Non-pigmented ciliary epithelial cell (primary cell): ENCODE results near the gene AGMO.
"Not testable (repeated sequence)": the region's sequence is repeated elsewhere in the genome, so short reads cannot be mapped to it uniquely, and the experiment has no call there.

ENCODE experiments used
- DNase-seq: peaks from one replicate; pipeline ENCODE4 v3.0.0-alpha.2; 2010; ENCODE audit warnings: low read depth

Gene AGMO

DNA sequence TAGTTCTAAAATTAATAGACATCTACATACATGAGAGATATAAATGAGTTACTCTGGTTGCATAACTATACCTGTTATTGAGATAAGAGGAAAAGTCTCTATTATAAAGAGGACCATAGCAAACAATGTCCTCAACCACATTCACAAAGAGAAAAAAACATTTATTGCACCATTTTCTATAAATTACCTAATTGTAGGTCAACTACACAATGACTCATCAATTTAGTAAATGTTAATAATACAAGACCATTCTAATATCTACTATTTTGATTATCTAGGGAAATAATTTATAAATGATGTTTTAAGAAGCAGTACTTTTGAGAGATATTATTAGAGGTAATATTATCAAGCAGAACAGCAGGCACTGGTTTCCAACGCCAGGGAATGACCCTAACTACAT is 246.1 kb downstream of the AGMO start:
- DNase-seq: no peak

DNA sequence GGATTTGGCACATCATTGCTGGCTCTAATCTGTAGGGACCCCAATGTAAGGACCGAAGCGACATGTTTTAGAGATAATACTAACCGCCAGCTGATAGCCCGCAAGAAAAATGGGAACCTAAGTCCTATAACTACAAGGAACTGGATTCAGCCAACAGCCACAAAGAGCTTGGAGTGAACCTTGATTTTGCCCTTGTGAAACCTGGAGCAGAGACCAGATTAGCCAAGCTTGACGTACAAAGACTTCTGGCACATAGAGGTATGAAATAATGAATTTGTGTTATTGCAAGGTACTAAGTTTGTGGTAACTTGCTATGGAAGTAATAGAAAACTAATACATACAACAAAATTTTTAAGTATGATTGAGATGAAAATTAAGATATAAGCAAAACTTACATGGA is 246.9 kb downstream of the AGMO start:
- DNase-seq: no peak

DNA sequence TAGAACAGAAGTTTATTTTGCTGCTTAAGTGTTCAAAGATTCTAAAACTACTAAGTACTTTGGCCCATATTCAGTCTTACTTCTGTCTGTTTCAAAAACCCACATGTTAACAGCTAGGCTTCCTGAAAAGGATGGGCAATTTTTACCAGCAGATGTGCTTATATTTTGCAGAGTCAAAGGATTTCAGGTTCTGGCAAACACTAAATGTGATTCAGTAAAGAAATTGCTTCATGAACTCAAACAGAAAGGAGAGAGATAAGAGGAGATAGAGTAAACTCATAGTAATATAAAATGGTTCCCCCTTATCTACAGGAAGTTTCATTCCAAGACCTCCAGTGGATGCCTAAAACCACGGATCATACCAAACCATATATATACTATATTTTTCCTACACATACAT is 248.5 kb downstream of the AGMO start:
- DNase-seq: no peak

DNA sequence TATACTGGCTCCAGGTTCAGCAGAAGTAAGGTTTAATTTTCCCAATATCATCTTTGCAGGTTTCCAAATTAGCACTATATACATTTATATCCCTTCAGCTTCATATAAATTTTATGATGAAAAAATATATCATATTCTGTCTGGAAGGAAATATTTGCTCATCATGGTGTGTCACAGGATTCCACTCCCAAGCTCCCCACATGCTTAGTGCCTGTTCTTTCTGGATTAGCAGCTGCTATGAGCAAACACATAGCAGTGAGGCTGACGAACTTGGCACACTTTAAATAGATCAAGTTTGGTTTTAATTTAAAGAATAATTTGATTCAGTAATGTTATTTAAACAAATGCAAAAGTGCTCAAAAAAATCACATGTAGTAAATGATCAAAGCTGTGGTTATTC is 251.9 kb downstream of the AGMO start:
- DNase-seq: peak; percentile 4

DNA sequence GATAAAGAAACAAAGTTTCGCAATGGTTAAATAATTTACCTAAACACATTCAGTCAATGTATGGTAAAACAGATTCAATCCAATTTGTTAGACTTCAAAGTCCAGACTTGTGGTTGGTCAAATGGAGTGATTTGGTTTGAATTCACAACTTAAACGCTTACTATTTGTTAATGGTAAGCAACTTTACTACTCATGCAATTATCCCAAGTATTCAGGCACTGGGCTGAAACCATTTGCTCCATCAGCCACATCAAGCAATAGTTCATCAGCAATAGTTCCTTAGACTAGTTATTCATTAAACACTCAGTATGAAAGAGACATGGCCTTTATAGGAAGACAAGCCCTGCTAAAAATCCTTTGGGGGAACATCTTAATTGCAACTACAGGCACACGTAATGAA is 253.0 kb downstream of the AGMO start:
- DNase-seq: no peak

DNA sequence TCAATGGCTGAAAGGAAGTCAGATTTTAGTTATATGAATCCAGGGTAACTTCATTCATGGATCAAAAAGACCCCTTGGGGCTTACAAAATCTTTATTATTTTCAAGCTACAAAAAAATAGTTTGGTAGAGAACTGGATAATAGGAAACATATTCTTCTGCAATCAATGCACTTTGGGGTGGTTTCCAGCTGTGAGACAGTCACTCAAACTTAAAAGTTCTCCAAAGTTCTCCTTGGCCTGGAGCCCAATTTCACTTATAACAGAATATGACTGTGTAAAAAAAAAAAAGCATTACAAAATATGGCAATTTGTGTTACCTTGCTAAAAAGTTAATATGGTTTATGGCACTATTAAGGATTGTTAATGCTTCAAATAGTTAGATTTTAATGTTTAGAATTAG is 255.5 kb downstream of the AGMO start:
- DNase-seq: no peak

DNA sequence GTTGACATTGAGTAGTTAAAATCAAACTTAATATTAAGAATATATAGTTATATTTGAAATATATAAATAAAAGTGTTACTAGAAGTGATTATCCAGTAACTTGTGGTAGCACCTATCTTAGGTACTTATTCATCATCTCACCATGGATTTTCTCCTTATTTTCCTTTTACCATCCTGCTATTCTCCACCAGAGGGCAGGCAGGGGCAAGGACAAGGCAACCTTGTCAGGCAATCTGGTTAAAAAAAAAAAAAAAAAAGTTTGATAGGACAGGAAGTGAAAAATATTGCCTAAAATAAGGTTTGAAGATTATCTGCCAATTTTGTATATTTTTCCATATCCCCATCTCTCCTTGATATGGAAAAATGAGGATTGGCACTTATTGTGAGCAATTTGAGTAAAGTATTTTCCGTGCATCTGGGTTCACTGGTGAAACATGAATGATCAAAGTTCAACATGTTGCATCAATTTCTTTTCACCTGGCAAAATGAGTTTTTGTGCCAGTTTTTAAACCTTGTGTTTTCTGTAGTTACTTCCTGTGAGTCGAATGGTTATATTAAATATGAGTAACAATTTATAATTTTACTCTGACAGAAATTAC is 256.7 kb downstream of the AGMO start:
- peak; percentile 5 for DNase-seq

DNA sequence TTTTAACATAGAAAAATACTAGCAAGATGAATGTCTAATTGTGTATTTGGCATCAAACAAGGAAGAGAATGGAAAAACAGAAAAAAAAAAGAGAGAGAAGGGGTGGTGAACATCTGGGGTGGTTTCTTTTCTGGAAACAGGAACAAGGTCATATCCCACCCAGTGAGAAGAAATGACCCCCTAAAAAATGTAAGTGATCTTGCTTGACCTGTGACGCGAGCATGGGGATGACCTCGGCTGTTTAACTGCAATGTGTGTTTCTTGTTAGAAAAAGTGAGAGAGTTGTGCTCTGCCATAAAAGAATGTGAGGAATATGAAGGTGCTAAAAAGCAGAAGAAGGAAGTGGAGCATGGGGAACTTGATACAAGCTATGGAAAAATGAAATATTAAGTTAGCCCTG is 258.5 kb downstream of the AGMO start:
- DNase-seq: no peak

DNA sequence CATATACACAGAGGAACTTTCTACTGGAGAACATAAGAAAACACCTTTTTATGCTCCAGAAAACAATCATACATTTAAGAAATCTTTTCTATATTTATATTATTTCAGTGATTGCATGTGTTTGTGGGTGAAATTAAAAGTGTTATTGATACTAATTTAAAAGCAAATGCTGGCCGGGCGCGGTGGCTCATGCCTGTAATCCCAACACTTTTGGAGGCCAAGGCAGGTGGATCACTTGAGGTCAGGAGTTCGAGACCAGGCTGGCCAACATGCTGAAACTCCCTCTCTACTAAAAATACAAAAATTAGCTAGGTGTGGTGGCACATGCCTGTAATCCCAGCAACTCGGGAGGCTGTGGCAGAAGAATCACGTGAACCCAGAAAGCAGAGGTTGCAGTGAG is 260.8 kb downstream of the AGMO start:
- DNase-seq: not testable (repeated sequence)

DNA sequence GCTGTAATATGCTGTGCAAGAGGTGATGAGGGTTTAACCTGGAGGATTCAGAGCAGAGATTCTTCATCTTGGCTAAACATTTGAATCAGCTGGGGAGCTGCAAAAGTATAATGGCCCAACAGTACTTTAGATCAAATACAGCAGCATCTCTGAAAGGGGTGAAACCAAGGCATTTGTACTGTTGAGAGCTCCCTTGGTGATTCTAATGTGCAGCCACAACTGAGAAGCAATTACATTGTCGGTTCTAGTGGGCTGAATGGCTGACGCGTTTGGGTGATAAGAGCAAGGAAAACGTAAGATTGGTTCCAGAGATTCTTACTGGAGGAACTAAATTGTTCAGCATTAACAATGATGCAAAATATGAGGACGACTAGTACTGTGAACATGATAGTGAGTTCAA is 269.7 kb downstream of the AGMO start:
- no peak for DNase-seq

DNA sequence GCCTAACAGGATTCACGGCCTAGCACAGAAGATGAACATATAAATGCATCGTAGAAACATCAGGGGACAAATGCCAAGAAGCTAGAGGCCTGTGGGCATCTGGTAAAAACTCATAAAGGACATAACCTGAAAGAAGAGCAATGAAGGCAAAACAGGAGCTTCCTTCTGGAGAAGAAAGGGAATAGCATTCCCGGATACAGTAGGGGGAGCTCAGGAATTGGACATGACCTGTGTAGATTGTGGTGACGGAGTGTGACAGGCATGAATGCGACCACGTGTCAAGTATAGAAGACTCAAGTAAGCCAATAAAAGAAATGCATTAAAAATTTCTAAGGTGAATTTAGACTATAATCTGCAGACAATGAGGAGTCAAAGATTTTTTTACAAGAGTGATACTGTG is 270.1 kb downstream of the AGMO start:
- no peak for DNase-seq

DNA sequence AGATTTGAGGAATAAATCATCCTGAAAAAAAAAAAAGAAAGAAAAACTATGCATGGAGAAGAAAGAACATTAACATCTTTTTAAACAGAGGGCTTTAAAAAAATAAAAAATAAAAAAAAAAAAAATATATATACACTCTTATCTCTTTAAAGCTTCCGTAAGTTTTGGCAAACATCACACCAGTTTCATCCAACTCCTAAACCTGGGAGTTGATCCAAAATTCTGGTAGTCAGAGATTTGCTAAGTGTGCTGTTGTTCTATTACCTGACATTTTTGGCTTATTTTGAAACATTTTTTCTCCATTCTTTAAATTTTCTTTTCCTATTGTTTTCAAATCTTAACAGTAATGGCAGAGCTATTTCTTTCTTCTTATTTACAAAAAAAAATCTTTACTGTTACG is 273.1 kb downstream of the AGMO start:
- no peak for DNase-seq

DNA sequence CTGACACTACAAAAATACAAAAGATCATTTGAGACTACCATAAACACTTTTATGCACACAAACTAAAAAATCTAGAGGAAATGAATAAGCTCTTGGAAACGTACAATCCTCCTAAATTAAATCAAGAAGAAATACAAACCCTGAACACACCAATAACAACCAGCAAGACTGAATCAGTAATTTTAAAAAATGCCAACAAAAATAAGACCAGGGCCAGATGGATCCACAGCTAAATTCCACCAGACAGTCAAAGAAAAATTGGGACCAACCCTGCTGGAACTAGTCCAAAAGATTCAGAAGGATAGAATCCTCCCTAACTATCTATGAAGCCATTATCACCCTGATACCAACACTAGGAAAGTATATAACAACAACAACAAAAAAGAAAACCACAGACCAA is 277.4 kb downstream of the AGMO start:
- DNase-seq: no peak

DNA sequence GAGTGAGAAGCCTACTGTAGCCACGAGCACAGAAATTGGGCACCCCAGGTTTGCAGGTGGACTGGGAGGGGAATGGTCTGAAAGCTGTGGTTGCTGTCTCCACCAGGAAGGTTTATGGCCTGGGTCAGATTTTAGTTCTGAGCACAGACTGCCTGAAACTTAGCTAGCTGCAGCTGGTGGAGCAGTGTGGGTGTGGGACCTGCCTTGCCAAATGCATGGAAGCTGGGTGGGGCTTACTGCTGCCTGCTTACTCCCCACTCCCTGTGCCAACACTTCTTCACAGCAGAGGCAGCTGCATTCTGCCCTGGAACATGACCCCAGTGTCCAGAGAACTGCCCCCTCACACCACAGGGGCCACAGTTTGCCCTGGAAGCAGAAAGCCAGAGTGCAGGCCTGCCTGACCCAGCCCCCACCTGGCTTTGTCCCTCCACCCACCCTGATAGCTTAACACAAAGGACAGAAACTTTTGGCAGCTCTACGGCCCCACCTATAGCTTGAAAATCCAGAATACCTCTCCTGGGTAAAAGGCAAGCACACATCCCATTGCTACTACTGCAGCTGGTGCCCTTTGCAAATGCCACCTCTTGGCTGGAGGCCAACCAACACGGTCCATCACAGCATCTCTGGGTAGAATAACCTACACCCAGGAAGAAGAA is 281.6 kb downstream of the AGMO start:
- no peak for DNase-seq

DNA sequence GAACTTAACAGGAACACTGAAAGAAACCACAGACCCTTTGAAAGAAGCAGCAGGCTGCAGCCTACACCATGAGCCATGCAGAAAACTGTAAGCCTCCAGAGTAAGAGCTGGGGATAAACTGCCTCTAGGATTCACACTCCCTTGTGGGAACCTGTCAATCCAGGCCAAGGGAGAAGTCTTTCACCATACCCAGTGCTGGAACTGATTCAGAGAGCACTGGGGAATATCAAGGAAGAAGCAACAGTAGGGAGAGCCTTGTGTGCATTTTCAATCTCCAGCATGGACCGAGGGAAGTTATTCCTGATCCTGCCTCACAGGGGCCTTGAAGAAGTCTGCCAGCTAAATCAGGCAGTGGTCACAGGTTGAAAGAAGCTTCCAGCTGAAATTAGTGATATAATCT is 282.2 kb downstream of the AGMO start:
- DNase-seq: no peak

DNA sequence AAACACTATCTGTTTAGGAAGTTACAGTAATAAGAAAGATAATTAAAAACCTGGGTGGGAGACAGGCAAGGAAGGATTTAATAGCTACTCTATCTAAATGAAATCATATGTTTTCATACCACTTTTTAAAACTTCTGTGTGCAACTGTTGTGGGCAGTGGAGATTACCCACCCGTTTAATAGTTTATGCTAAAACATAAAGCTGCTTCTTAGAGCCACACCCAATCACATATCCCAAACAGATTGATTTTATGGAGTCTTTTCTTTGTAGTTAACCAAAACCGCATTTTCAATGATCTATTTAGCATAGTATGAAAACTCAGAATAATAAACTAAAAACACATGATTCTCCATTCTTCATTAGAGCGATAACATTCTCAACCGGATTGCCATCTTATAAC is 304.1 kb downstream of the AGMO start:
- DNase-seq: no peak

DNA sequence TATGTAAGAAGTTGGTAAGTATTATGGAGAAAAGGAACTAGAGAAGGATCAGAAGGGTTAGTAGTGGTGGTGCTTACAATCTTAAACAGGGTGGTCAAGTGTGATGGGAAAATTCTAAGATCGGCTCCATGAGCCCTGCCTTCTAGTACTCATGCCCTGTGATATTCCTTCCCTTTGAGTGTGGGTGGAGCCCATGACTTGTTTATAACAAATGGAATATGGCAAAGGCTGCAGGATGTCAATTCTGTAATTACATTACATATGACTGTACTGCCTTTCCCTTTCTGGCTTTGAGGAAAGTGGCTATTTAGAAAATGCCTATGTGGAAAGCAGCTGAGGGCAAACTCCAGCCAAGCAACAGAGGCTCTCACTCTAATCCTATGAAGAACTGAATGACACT is 309.6 kb downstream of the AGMO start:
- DNase-seq: no peak

DNA sequence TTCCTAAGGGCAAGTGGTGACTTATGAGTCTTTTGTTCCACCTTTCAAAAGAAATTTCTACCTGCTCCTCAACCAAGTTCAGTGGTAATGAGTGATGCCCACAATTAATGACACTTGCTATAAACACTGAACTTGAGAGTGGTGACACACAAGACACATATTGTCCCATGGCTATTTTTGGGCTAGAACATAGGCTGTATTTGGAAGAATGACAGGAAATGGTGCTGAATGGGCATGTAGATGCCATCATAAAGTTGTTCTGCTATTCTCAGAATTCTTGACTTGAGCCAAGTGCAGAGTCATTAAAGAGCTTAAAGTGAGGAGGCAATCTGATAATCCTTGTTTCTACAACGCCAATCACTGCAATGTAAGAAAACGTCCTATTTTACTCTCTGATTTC is 313.3 kb downstream of the AGMO start:
- DNase-seq: no peak

DNA sequence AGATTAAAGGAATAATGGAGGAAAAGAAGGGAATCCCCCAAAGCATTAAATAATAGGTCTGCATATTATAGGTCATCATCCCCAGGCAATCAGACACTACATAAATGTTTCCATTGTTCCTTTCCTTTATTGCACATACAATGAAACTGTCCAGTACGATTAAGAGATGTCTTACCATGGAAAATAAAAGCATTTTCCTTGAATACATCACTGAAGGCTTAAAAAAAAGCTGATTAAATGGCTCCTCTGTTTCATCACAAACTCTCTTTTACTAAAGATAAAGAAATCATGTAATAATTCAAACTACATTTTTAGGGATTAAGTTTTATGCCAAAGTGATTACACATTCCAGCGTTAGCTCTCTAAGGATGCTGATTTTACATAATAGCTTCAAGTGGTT is 316.0 kb downstream of the AGMO start:
- DNase-seq: no peak

DNA sequence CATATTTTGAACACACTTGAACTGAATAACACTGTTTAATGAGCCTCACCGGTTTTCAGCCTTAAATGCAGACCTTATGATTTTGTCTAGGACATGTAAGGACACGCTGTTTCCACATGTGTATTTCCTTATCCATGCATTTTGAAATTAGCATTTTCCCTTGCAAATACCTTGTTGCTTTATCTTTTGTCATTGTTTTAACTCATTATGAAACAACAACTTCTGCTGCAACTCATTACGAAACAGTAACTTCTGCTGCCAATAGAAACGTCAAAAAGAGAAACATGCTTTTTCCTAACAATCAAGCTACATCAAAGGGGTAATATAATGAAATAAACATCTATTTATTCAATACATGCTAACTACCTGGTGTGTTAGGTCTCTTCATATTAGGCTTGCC is 322.0 kb downstream of the AGMO start:
- DNase-seq: no peak

DNA sequence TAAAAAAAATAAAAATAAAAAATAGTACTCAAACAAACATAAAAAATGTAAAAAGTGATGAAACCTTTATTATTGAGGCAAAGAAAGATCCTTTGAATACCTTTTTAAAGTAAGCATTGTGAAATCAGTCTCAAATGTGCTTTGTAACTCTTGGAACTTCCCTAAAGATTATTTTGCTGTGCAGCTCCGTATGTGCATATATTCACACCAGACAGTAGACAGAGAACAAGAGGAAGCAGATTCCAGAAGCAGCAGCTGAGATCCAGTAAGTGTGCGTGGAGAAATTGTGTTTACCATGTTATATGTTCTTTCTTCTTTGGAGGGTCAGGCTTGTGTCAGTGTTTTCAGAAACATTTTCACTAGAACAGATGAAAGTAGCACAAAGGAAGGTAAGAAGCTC is 324.9 kb downstream of the AGMO start:
- no peak for DNase-seq

DNA sequence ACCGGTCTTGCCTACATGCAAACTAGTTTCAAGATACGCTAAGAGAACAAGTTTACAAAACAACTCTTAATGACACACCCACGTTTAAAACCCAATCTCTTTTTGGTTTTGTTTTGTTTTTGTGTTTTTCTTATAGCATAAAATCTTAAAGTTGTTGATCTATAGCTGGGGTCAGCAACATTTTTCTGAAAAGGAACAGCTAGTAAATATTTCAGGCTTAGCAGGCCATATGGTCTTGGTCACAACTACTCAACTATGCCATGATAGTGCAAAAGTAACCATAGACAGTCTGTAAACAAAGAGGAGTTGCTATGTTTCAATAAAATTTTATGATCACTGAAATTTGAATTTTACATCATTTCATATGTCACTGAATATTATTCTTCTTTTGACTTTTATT is 327.4 kb downstream of the AGMO start:
- DNase-seq: no peak

DNA sequence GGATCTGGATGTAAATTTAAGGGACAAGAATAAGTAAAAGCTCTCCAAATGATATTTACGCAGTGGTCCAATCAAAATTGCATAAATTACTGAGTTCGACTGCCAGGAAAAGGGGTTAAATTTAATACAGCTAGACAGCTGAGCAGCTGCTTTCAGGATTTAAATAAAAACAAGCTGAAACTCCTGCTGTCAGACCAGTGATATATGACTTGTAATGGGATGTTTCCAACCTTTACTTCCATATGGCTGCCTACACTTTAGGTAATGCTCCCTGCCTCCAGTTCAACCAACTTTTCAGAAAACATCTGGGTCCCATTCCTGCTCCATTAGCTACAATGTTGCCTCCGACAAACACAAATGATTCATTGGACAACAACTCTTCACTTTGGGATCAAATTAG is 333.0 kb downstream of the AGMO start:
- DNase-seq: no peak

DNA sequence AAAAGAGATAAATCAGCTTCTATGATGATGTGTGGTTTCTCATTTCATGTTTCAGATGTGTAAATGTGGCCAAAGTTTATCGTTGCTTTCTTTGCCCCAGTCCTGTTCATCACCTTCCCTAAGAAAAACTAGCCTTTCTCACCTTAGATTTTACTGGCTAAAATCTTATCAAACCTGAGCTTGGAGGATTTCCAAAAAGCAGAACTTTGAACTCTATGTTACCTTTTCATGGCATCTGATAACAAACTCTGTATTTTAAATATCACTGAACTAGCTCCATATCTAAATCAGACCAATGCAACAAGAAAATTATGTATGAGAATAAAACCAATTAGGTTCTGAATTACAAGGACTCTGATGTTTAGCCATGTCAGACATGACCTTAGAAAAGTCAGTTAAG is 335.8 kb downstream of the AGMO start:
- DNase-seq: no peak

DNA sequence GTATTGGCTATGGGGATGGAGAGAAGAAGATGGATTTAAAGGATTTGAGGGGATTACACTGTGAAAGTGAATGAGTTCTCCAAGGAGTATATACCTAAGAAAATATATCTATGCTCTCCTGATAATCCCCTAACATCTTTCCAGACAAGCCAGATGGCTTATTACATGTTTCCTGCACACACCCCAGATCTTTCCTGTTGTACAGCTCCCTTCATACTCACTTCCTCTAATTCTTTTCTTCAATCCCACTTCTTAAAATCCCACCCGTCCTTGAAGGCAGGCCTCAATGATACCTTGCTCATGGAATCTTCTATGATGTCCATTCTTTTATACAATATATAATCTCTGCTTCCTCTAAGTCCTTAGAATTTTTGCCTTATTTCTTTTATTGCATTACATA is 342.1 kb downstream of the AGMO start:
- no peak for DNase-seq
